GM19463 (cell line): ENCODE data around the gene MAP1LC3B.

ENCODE experiments used
- ATAC-seq: cut with Tn5 transposase; IDR thresholded peaks from one replicate; pipeline ENCODE4 v1.9.1; 2021; ENCODE audit warnings: mild to moderate bottlenecking, moderate library complexity; ENCODE audit not compliant: unreplicated experiment

MAP1LC3B gene

GRCh38 chr16:87407511-87408112, 15.5 kb downstream of the MAP1LC3B start:
- ATAC-seq = no peak

- no peak for ATAC-seq
Observed at GRCh38 chr16:87409153-87409552, 17.0 kb downstream of the MAP1LC3B start.

- ATAC-seq = no peak
Observed at GRCh38 chr16:87409781-87410180, 17.6 kb downstream of the MAP1LC3B start.

GRCh38 chr16:87410530-87410929, 18.4 kb downstream of the MAP1LC3B start:
- ATAC-seq = no peak

GRCh38 chr16:87410968-87411367, 18.8 kb downstream of the MAP1LC3B start:
- ATAC-seq = no peak

- ATAC-seq = no peak
Observed at GRCh38 chr16:87411375-87412271, 19.5 kb downstream of the MAP1LC3B start.

- no peak for ATAC-seq
Observed at GRCh38 chr16:87412371-87412995, 20.3 kb downstream of the MAP1LC3B start.

- ATAC-seq = no peak
Observed at GRCh38 chr16:87412996-87413421, 20.9 kb downstream of the MAP1LC3B start.

- no peak for ATAC-seq
Observed at GRCh38 chr16:87414251-87414680, 22.1 kb downstream of the MAP1LC3B start.

GRCh38 chr16:87415441-87415840, 23.3 kb downstream of the MAP1LC3B start:
- no peak for ATAC-seq

GRCh38 chr16:87416826-87417527, 24.8 kb downstream of the MAP1LC3B start:
- ATAC-seq = no peak

GRCh38 chr16:87417528-87417910, 25.4 kb downstream of the MAP1LC3B start:
- no peak for ATAC-seq

GRCh38 chr16:87418216-87418615, 26.1 kb downstream of the MAP1LC3B start:
- no peak for ATAC-seq

GRCh38 chr16:87418644-87419043, 26.5 kb downstream of the MAP1LC3B start:
- no peak for ATAC-seq

GRCh38 chr16:87420026-87421002, 28.2 kb downstream of the MAP1LC3B start:
- ATAC-seq = no peak

- no peak for ATAC-seq
Observed at GRCh38 chr16:87421003-87421912, 29.1 kb downstream of the MAP1LC3B start.

GRCh38 chr16:87422106-87422505, 30.0 kb downstream of the MAP1LC3B start:
- no peak for ATAC-seq

GRCh38 chr16:87423429-87423828, 31.3 kb downstream of the MAP1LC3B start:
- no peak for ATAC-seq

GRCh38 chr16:87424266-87424665, 32.1 kb downstream of the MAP1LC3B start:
- ATAC-seq = no peak
